Measurements from ENCODE around the gene RNU6-1.

Gene RNU6-1

DNA sequence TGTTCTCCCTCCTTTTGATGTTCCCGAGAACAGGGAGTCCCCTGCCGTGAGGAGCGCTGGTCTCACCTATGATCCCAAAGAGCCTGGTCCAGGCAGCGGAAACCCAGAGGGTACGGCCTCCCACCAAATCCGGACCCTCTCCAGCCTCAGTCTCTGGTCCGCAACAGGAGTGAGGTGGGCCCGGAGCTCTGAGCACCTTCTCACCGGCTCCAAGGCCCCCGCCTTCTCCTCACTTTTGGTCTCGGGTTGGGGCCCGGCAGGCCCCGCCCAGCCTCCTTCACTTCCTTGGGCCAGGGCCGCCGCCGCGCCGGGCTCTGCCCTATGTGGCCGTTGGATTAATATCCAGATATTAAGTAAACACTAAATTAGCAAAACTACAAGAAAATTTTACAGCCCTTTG, 20.2 kb downstream of the RNU6-1 start:
- no peak for DNase-seq

GRCh38 chr15:67818464-67818863, 21.4 kb downstream of the RNU6-1 start:
- DNase-seq = peak; percentile 17

- no peak for DNase-seq
Measured at GRCh38 chr15:67816668-67817067, 23.2 kb downstream of the RNU6-1 start.

GRCh38 chr15:67815036-67815592, 24.7 kb downstream of the RNU6-1 start:
- no peak for DNase-seq

GRCh38 chr15:67813104-67813634, 26.7 kb downstream of the RNU6-1 start:
- no peak for DNase-seq

GRCh38 chr15:67812241-67812644, 27.6 kb downstream of the RNU6-1 start:
- DNase-seq = no peak

GRCh38 chr15:67809866-67810265, 30.0 kb downstream of the RNU6-1 start:
- DNase-seq = no peak

- no peak for DNase-seq
Measured at GRCh38 chr15:67809441-67809840, 30.4 kb downstream of the RNU6-1 start.

DNA sequence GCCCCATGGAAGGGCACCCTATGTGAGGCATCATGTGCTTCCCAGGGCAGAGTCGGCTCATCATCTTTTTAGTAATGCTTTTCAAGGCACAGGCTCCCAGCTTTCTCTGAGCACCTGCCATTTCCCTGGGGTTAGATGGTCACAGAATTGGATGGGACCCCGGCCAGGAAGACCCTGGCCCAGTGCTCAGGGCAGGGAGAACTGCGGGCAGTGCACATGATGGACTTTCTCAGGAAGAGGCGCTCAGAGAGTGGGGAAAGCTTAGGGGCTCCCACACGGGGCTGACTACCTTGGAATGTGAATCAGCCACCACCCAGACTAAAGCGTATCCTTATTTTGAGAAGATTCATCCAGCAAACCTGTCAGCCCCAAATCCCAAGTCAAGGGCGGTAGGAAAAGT, 31.0 kb downstream of the RNU6-1 start:
- no peak for DNase-seq

- DNase-seq = no peak
Measured at GRCh38 chr15:67807836-67808235, 32.0 kb downstream of the RNU6-1 start.

GRCh38 chr15:67807141-67807540, 32.7 kb downstream of the RNU6-1 start:
- no peak for DNase-seq

DNA sequence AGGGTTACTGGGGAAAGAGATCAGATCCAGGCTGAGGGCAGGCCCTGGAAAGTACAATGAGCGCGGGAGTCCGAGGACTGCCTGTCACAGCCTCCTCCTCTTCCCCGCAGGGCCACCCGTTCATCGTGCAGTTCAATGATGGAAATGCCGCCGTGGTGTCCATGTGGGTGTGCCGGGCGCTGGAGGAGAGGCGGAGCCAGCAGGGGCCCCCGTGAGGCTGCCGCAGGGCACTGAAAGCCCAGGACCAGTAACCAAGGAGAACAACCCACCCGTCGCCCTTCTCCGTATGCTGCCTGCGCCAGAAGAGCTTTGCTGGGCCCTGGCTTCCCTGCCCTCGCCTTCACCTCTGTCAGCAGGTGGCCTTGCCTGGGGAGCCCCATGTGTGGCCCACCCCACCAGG, 33.3 kb downstream of the RNU6-1 start:
- no peak for DNase-seq

DNA sequence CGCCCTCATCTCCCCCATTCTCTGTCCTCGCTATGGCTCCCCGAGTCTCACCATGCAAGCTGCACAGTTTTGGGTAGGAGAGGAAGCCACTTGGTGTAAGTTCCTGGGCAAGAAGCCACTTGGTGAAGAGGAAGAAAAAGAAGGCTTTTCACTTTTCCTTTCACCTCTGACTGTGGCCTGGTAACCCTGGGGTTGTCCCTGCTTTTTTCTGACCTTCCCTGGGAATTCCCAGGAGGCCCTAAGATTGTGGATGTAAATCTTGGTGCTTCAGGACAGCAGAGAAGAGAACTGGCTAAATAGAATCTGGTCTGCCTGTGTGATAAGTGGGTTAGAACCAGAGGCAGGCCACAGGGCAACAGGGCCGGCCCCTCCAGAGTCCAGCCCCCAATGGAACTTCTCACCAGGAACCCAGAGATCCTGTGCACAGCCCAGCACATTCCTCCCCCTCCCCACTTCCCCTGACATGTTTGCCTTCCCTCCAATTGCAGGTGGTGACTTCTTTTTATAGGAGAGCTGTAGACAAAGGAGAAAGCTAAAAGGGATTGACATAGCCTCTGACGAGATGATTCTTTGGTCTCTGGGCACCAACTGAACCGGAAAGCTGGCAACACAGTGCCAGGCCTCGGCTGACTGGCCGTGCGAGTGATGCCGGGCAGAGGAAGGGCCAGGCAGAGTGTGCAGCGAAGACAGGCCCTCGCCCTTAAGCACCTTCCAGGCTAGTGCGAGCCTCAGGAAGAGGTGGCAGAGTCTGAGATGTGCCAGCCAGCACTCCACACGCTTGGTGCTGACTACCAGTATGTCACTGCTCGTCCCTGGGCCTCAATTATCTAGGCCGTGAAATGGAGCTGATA, 34.0 kb downstream of the RNU6-1 start:
- no peak for DNase-seq

GRCh38 chr15:67805008-67805665, 34.7 kb downstream of the RNU6-1 start:
- no peak for DNase-seq

GRCh38 chr15:67803996-67804843, 35.6 kb downstream of the RNU6-1 start:
- DNase-seq = no peak

DNA sequence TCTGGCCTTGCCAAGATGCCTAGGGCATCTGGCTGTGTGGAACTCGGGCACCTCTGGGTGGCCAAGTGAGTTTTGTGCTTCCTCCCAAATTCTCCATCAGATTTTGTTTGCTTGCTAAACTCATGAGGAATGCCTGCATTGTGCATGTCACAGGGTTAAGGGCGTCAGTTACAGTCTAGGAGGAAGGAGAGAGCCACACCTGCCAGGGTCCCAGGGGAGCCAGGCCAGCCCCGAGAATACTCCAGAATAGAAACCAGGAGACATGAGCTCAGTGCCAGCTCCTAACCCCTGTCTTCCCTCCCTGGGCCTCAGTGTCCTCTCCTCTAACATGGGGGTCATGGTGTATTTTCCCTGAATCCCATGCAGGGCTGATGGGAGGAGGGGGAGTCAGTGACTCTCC, 36.5 kb downstream of the RNU6-1 start:
- no peak for DNase-seq

DNA sequence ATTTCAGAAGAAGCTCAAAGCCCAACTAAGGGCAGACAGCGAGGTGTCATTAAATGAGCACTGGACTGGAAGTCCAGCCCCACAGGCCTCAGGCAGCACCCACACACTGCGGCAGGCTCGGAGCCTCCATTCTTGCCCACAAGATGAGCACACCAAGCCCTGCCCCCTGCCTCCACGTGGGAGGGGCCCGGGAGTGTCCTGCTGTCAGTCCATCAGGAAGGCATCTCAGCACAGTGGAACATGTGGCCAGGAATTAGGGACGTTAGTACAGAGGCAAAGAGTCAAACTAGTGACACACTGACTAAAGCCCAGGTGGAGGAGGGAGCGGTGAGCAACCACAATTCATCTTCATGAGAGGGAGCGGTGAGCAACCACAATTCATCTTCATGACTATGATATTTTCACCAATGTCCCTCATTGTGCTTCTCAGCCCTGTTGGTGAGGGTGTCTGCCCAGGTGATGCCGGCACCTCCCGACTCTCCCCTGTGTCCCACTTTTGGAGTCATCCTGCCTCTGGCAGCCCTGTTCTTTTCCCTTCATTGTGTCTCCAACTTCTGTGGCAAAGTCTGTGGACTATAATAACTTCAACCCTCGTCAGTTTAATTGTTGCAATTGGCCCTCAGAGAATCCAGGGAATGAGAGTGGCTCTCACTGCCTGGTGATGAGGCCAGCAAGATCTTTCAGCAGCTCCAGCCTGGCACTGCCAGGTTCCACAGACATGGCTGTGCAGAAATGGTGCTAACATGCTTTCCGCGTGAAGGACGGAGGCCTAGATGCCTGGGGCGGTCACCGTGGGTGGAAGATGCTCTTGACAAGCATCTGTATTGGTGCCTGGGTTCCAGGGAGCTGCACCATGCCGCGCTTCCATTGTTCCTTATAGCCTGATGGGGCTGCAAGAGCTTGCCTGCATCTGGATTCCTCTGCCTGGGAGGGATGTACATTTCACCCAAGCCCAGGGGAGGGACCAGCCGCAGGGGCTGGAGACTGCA, 37.6 kb downstream of the RNU6-1 start:
- DNase-seq = no peak

- no peak for DNase-seq
Measured at GRCh38 chr15:67801142-67801541, 38.7 kb downstream of the RNU6-1 start.

- no peak for DNase-seq
Measured at GRCh38 chr15:67799801-67800205, 40.0 kb downstream of the RNU6-1 start.

DNA sequence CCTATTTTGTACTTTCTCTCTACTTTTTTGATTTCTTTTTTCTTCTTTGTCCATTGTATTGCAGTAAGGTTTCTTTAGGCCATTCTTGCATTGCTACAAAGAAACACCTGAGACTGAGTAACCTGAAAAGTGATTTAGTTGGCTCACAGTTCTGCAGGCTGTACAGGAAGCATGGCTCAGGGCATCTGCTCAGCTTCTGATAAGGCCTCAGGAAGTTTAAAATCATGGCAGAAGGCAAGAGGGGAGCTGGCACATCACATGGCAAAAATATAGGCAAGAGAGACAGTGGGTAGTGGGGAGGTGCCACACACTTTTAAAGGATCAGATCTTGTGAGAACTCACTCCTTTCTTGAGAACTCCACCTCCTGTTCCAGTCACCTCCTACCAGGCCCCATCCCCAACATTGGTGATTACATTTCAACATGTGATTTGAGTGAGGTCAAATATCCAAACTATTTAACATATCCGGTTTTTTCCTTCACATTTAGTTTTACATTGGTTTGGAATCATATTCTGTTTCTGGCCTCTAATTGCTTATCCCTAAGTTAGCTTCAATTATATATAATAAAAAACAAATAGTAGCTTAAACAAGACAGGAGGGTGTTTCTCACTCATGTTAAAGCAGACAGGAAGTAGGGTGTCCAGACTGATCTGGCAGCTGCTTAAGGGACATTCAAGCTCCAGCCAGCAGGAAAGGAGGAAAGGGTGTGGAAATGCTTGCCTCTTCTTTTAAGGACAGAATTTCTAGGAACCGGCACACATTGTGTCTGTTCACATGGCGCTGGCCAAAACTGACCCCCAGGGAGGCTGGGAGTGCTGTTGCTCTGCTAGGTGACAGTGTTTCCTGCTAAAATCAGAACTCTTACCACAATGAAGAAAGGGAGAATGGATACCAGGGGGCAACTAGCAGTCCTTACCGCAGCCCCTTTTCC, 43.4 kb downstream of the RNU6-1 start:
- no peak for DNase-seq

Measured in activated CD4-positive, CD25-positive, alpha-beta regulatory T cell treated with anti-CD3 and anti-CD28 coated beads, Interleukin-2, amount 50 U/mL, for 72 hours (primary cell).